Measurements from ENCODE around the gene CLINT1.

CLINT1 gene

GRCh38 chr5:157756122-157756521, 102.8 kb downstream of the CLINT1 start:
- DNase-seq: no peak

- DNase-seq: peak; percentile 72
These were observed 108.6 kb downstream of the CLINT1 start for GRCh38 chr5:157750320-157750719.

GRCh38 chr5:157749462-157749799, 109.5 kb downstream of the CLINT1 start:
- no peak for DNase-seq

GRCh38 chr5:157748760-157749461, 110.0 kb downstream of the CLINT1 start:
- peak; percentile 90 for DNase-seq

- DNase-seq: peak; percentile 37
These were observed 110.9 kb downstream of the CLINT1 start for GRCh38 chr5:157747766-157748700.

- no peak for DNase-seq
These were observed 111.7 kb downstream of the CLINT1 start for GRCh38 chr5:157747173-157747740.

- DNase-seq: no peak
These were observed 113.9 kb downstream of the CLINT1 start for GRCh38 chr5:157745041-157745456.

- peak; percentile 16 for DNase-seq
These were observed 114.6 kb downstream of the CLINT1 start for GRCh38 chr5:157744051-157745011.

GRCh38 chr5:157743163-157744050, 115.5 kb downstream of the CLINT1 start, which contains the start of gene LSM11:
Gene LSM11 (plus strand): TSS chr5:157743712. CDS start chr5:157743751, 39 bp downstream.
- DNase-seq: peak; percentile 74

- DNase-seq: no peak
These were observed 117.8 kb downstream of the CLINT1 start for GRCh38 chr5:157741131-157741530.

GRCh38 chr5:157740229-157740610, 118.7 kb downstream of the CLINT1 start:
- DNase-seq: no peak

GRCh38 chr5:157739388-157740228, 119.3 kb downstream of the CLINT1 start:
- DNase-seq: no peak

- DNase-seq: no peak
These were observed 123.0 kb downstream of the CLINT1 start for GRCh38 chr5:157735991-157736390.

Measured in fibroblast of skin of back (primary cell).